Gastrocnemius medialis (tissue), 4 donors: ENCODE measurements around the gene SPIRE2. TPM values are rescaled to one million over a fixed set of nuclear protein-coding genes. Genes with fewer than 3 reads are reported as not detected.

Experiments used
- ATAC-seq, 2 donors: fragments of 150-250 bp; one replicate each; pipeline ENCODE4 v1.9.1; 2016
- DNase-seq, 2 donors: peaks; one replicate each; pipeline ENCODE4 v3.0.0-alpha.2; 2019
- H3K27ac ChIP-seq, 4 donors: fragments of 200-600 bp; sonication (generic); 1 replicate in 1 of 4; 2 replicates in 3 of 4; pipeline ENCODE4 v1.5.1; 2016 to 2018; ENCODE audit warnings: mild to moderate bottlenecking in 2 of 4, moderate library complexity in 1 of 4
- H3K27me3 ChIP-seq, 3 donors: fragments of 200-600 bp; sonication (generic) in 2 of 3; 1 replicate in 1 of 3; 2 replicates in 2 of 3; pipeline versions ENCODE4 v1.5.1 to v1.6.0; 2016 to 2019; ENCODE audit warnings: mild to moderate bottlenecking in 1 of 3, moderate library complexity in 1 of 3
- H3K36me3 ChIP-seq, 2 donors: fragments of 200-600 bp; sonication (generic) in 1 of 2; one replicate each; pipeline ENCODE4 v1.5.1; 2017 to 2018
- H3K4me1 ChIP-seq, 2 donors: fragments of 200-600 bp; sonication (generic) in 1 of 2; one replicate each; pipeline ENCODE4 v1.5.1; 2016 to 2017; ENCODE audit warnings: mild to moderate bottlenecking in 2 of 2
- H3K4me3 ChIP-seq, 4 donors: fragments of 200-600 bp; sonication (generic) in 3 of 4; 1 replicate in 1 of 4; 2 replicates in 3 of 4; pipeline ENCODE4 v1.5.1; 2016 to 2019; ENCODE audit warnings: mild to moderate bottlenecking in 2 of 4
- H3K9me3 ChIP-seq, 3 donors: fragments of 200-600 bp; sonication (generic) in 2 of 3; 1 replicate in 1 of 3; 2 replicates in 2 of 3; pipeline ENCODE4 v1.5.1; 2016 to 2019
- POLR2A ChIP-seq, 2 donors: fragments of 450-650 bp; IDR thresholded peaks; one replicate each; pipeline ENCODE4 v1.6.1; 2017; ENCODE audit warnings: antibody characterized with exemption in 2 of 2, mild to moderate bottlenecking in 2 of 2, moderate library complexity in 2 of 2
- in situ Hi-C, 4 donors: fragments of 200-750 bp; cut with MboI; loops; one replicate each; pipeline versions ENCODE4 v1.15.0 to v1.8.0; 2017; ENCODE audit warnings: low sequenced_read_pairs in 4 of 4
- intact Hi-C: fragments of 100-400 bp; cut with DNase I; formaldehyde crosslinking; loops from one replicate; pipeline ENCODE4 v1.15.1; 2023; ENCODE audit warnings: low total_unique reads
- total RNA-seq, 4 donors: library from RNA; depleted of rRNA; stranded (reverse); fragments of >200 nt; gene quantifications; one replicate each; pipeline versions ENCODE4 v1.1.0 to v1.2.3, GENCODE V29; 2016
- TF ChIP-seq, protein P1 (sequence below), 5 experiments: fragments of 450-650 bp in 3 of 5; fragments of 200-600 bp in 2 of 5; sonication (generic) in 2 of 5; IDR thresholded peaks in 4 of 5; conservative IDR thresholded peaks in 1 of 5; 1 replicate in 4 of 5; 2 replicates in 1 of 5; pipeline ENCODE4 v1.5.1; 2016 to 2019; ENCODE audit warnings: antibody characterized with exemption in 5 of 5, mild to moderate bottlenecking in 3 of 5, moderate library complexity in 3 of 5

SPIRE2 gene
- total RNA-seq, 4 donors from 2014 or later: 0.49 to 1.6 TPM; not detected in 2

DNA sequence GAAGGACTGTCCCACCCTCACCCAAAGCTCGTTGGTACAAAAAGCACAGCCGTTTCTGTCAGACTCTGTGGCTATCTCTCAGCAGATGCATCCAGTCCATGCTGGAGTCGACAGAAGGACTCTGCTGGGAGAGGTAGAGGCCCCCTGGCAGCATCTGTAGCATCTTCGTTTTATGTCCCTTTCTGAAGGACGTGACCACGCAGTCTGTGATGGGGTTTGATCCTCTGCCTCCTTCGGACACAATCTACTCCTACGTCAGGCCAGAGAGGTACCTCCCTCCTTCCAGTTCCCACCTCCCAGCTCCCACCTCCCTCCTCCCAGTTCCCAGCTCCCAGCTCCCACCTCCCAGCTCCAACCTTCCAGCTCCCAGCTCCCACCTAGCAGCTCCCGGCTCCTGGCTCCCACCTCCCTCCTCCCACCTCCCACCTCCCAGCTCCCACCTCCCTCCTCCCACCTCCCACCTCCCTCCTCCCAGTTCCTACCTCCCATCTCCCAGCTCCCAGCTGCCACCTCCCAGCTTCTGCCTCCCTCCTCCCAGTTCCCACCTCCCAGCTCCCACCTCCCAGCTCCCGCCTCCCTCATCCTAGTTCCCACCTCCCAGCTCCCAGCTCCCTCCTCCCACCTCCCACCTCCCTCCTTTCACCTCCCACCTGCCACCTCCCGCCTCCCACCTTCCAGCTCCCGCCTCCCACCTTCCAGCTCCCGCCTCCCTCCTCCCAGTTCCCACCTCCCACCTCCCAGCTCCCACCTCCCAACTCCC is 79.0 kb downstream of the SPIRE2 start:
- H3K36me3 ChIP-seq: peaks cover 0 to 49% of the 10 kb centered on the region in 2 donors
- no peaks in the 10 kb centered on the region for H3K27me3 ChIP-seq
- ATAC-seq: no peak
- TF ChIP-seq POLR2A (IDR thresholded peaks at IDR 0.05): no peak
- TF ChIP-seq, protein P1, sequence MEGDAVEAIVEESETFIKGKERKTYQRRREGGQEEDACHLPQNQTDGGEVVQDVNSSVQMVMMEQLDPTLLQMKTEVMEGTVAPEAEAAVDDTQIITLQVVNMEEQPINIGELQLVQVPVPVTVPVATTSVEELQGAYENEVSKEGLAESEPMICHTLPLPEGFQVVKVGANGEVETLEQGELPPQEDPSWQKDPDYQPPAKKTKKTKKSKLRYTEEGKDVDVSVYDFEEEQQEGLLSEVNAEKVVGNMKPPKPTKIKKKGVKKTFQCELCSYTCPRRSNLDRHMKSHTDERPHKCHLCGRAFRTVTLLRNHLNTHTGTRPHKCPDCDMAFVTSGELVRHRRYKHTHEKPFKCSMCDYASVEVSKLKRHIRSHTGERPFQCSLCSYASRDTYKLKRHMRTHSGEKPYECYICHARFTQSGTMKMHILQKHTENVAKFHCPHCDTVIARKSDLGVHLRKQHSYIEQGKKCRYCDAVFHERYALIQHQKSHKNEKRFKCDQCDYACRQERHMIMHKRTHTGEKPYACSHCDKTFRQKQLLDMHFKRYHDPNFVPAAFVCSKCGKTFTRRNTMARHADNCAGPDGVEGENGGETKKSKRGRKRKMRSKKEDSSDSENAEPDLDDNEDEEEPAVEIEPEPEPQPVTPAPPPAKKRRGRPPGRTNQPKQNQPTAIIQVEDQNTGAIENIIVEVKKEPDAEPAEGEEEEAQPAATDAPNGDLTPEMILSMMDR (IDR thresholded peaks at IDR 0.05 in 4 of 5, conservative IDR thresholded peaks at IDR 0.05 in 1 of 5): no peak
- in situ Hi-C loops (no loop called here), intact Hi-C loops (no loop called here)
- DNase-seq: no peak
- H3K4me1 ChIP-seq: no peaks in the 10 kb centered on the region
- no peaks in the 10 kb centered on the region for H3K9me3 ChIP-seq
- no peak overlapping the region for H3K27ac ChIP-seq
- no peak overlapping the region for H3K4me3 ChIP-seq

DNA sequence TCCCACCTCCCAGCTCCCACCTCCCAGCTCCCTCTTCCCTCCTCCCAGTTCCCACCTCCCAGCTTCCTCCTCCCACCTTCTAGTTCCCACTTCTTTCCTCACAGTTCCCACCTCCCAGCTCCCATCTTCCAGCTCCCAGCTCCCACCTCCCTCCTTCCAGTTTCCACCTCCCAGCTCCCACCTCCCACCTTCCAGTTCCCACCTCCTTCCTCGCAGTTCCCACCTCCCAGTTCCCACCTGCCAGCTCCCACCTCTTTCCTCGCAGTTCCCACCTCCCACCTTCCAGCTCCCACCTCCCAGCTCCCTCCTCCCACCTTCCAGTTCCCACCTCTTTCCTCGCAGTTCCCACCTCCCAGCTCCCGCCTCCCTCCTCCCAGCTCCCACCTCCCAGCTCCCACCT is 80.0 kb downstream of the SPIRE2 start:
- Histone ChIP-seq H3K27me3 (no peaks in the 10 kb centered on the region), H3K36me3 (peaks cover 0 to 43% of the 10 kb centered on the region in 2 donors), H3K9me3 (no peaks in the 10 kb centered on the region), H3K27ac (no peak overlapping the region), H3K4me3 (no peak overlapping the region), H3K4me1 (no peaks in the 10 kb centered on the region)
- intact Hi-C loops: no loop called here
- no peak for ATAC-seq
- no peak for DNase-seq
- in situ Hi-C loops: no loop called here
- TF ChIP-seq, protein P1 (IDR thresholded peaks at IDR 0.05 in 4 of 5, conservative IDR thresholded peaks at IDR 0.05 in 1 of 5): no peak
- no peak for TF ChIP-seq POLR2A (IDR thresholded peaks at IDR 0.05)

DNA sequence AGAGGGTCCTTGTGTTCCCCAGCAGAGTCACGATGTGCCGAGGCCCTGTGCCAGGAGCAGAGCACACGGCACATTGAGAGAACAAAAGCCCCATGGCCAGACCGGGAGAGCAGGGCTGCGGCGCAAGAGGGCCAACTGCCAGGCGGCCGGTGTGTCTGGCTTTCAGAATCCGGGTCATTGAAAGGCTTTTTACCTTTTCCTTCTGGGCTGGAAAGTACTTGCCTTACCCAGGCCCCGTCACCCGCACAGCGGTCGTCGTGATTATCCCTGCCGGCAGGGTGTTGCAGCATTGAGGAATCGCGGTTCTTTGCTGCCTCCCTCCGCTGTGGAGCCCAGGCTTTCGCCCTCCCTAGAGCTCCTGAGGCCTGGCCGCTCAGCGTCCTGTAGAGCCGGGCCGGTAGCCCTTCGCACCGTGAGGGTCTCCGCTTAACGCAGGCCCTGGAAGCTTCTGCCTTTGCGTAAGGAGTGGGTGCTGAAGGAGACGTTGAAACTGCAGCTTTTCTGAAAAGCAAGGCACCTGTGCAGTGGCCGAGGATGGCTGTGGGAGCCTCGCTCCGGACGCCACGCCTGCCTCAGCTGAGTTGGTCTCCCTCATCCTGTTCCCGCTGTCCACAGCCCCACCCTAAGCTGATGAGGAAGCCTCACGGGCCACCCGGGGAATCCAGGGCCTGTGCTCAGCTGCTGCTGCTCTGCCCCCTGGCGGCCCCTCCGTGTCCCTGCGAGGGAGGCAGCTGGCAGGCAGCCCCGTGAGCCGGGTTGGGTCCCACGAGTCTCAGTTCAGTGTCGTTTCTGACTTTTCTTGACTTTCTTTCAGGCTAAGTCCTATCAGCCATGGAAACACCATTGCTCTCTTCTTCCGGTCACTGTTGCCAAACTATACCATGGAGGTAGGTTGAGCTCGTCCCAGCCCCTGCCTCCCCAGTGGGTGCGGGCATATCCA is 81.8 kb downstream of the SPIRE2 start:
- Histone ChIP-seq H3K36me3 (peaks cover 0 to 25% of the 10 kb centered on the region in 2 donors), H3K4me1 (no peaks in the 10 kb centered on the region), H3K27me3 (no peaks in the 10 kb centered on the region), H3K9me3 (no peaks in the 10 kb centered on the region), H3K27ac (no peak overlapping the region), H3K4me3 (no peak overlapping the region)
- no peak for TF ChIP-seq POLR2A (IDR thresholded peaks at IDR 0.05)
- TF ChIP-seq, protein P1 (IDR thresholded peaks at IDR 0.05 in 4 of 5, conservative IDR thresholded peaks at IDR 0.05 in 1 of 5): peak; percentile 44 to 82 (median 76)
- in situ Hi-C loops (no loop called here), intact Hi-C loops (no loop called here)
- DNase-seq: peak; percentile 40 to 62
- ATAC-seq: peak in 1 of 2 donors; percentile 64

DNA sequence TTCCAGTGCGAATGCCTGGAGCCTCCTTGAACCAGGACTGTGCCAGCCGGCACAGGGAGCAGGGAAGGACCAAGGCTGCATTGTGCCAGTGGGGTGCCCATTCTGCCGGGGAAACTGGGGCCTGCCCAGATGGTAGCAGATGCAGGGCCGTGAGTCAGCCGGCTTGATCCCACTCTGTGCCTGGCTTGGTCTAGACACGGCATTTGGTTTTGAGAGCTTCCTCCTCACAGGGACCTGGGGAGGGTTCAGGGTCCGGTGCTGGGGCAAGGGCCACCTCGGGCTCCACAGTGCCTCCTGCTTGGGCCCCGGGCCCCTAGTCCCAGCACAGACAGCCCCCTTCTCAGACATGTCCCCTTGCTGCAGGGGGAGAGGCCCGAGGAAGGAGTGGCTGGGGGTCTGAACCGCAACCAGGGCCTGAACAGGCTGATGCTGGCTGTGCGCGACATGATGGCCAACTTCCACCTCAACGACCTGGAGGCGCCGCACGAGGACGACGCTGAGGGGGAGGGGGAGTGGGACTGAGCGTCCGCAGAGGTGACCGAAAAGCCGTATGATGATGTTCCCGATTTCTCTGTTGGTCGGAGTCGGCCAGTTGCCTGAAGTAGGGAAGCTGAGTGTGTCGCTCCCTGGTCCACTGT is 82.6 kb downstream of the SPIRE2 start:
- H3K4me1 ChIP-seq: no peaks in the 10 kb centered on the region
- no peak overlapping the region for H3K27ac ChIP-seq
- TF ChIP-seq, protein P1 (IDR thresholded peaks at IDR 0.05 in 4 of 5, conservative IDR thresholded peaks at IDR 0.05 in 1 of 5): no peak
- no peak for TF ChIP-seq POLR2A (IDR thresholded peaks at IDR 0.05)
- ATAC-seq: no peak
- H3K4me3 ChIP-seq: no peak overlapping the region
- intact Hi-C loops: no loop called here
- H3K27me3 ChIP-seq: no peaks in the 10 kb centered on the region
- peaks cover 0 to 18% of the 10 kb centered on the region in 2 donors for H3K36me3 ChIP-seq
- no peak for DNase-seq
- in situ Hi-C loops: no loop called here
- H3K9me3 ChIP-seq: no peaks in the 10 kb centered on the region
